Measurements from ENCODE around the gene GXYLT2. TPM values are rescaled to one million over a fixed set of nuclear protein-coding genes. Genes with fewer than 3 reads are reported as not detected.

Gene GXYLT2
- total RNA-seq (10 to 100 TPM in 1 of 4 donors, 1 to 10 TPM in 3; 3.1 to 17.4 (median 7.3) TPM), polyA plus RNA-seq (10 to 100 TPM in 1 of 3 donors, 1 to 10 TPM in 2; 1.4 to 12.0 (median 1.6) TPM)

GRCh38 chr3:72887705-72888545, at the start of gene GXYLT2:
TSS of gene GXYLT2 (plus strand) at chr3:72888046. CDS start at chr3:72888234, 188 bp downstream.
- Histone ChIP-seq H3K36me3 (no peaks in the 10 kb centered on the region), H3K27ac (peak within 1 kb of the TSS; percentile 63 to 70 (median 68)), H3K4me3 (peak within 1 kb of the TSS; percentile 37 to 55 (median 50)), H3K4me1 (peaks cover 0 to 24% (median 17%) of the 10 kb centered on the region in 4 donors), H3K9me3 (peaks cover 0 to 4% (median 0%) of the 10 kb centered on the region in 4 donors), H3K27me3 (no peaks in the 10 kb centered on the region)
- whole genome bisulfite sequencing, 2 donors = 0 to 1% methylated on average over 96 of the region's 96 CpGs
- TF ChIP-seq EP300 (IDR thresholded peaks at IDR 0.05) (no peak), POLR2A (IDR thresholded peaks at IDR 0.05) (no peak), POLR2AphosphoS5 (IDR thresholded peaks at IDR 0.05) (no peak)
- intact Hi-C loops (cut with DNase I) = loop anchor here (5.0 kb wide), 2 partner anchors 49 to 109 kb away; partner anchors contain the start of gene PPP4R2
- DNase-seq = peak; percentile 83

- intact Hi-C loops (cut with DNase I) = no loop called here
- H3K36me3 ChIP-seq = peaks cover 0 to 33% (median 7%) of the 10 kb centered on the region in 4 donors
- no peak overlapping the region for H3K4me3 ChIP-seq
- no peaks in the 10 kb centered on the region for H3K27me3 ChIP-seq
- peaks cover 0 to 20% (median 13%) of the 10 kb centered on the region in 4 donors for H3K4me1 ChIP-seq
- H3K9me3 ChIP-seq = no peaks in the 10 kb centered on the region
- no peak for TF ChIP-seq CTCF (IDR thresholded peaks at IDR 0.05)
- no peak for TF ChIP-seq EP300 (IDR thresholded peaks at IDR 0.05)
- no peak for TF ChIP-seq POLR2A (IDR thresholded peaks at IDR 0.05)
- no peak for TF ChIP-seq POLR2AphosphoS5 (IDR thresholded peaks at IDR 0.05)
- no peak for DNase-seq
- WGBS, 2 donors = 89 to 93% methylated on average over 3 of the region's 3 CpGs
- H3K27ac ChIP-seq = no peak overlapping the region
Observed at GRCh38 chr3:72839057-72839456, 48.8 kb upstream of the GXYLT2 start.

- Histone ChIP-seq H3K27me3 (no peaks in the 10 kb centered on the region), H3K27ac (no peak overlapping the region), H3K4me3 (no peak overlapping the region), H3K36me3 (peaks cover 0 to 27% (median 3%) of the 10 kb centered on the region in 4 donors), H3K4me1 (peaks cover 0 to 23% (median 18%) of the 10 kb centered on the region in 4 donors), H3K9me3 (no peaks in the 10 kb centered on the region)
- intact Hi-C loops (cut with DNase I) = no loop called here
- TF ChIP-seq CTCF (IDR thresholded peaks at IDR 0.05) = no peak
- TF ChIP-seq POLR2AphosphoS5 (IDR thresholded peaks at IDR 0.05) = no peak
- TF ChIP-seq POLR2A (IDR thresholded peaks at IDR 0.05) = no peak
- TF ChIP-seq EP300 (IDR thresholded peaks at IDR 0.05) = no peak
- 91 to 96% methylated on average over 1 of the region's 1 CpG for WGBS, 2 donors
- no peak for DNase-seq
Observed at GRCh38 chr3:72844436-72844993, 43.3 kb upstream of the GXYLT2 start.

- intact Hi-C loops (cut with DNase I) = loop anchor here (5.0 kb wide), 3 partner anchors 46 to 211 kb away; partner anchors contain the start of gene PPP4R2
- no peak for TF ChIP-seq CTCF (IDR thresholded peaks at IDR 0.05)
- TF ChIP-seq EP300 (IDR thresholded peaks at IDR 0.05) = no peak
- TF ChIP-seq POLR2A (IDR thresholded peaks at IDR 0.05) = no peak
- TF ChIP-seq POLR2AphosphoS5 (IDR thresholded peaks at IDR 0.05) = no peak
- Histone ChIP-seq H3K9me3 (no peaks in the 10 kb centered on the region), H3K27me3 (no peaks in the 10 kb centered on the region), H3K4me3 (no peak overlapping the region), H3K27ac (no peak overlapping the region), H3K36me3 (peaks cover 0 to 10% (median 0%) of the 10 kb centered on the region in 4 donors), H3K4me1 (peaks cover 0 to 23% (median 18%) of the 10 kb centered on the region in 4 donors)
- 91 to 92% methylated on average over 10 of the region's 10 CpGs for WGBS, 2 donors
- no peak for DNase-seq
Observed at GRCh38 chr3:72846166-72846565, 41.7 kb upstream of the GXYLT2 start.

GRCh38 chr3:72847282-72847681, 40.6 kb upstream of the GXYLT2 start:
- 6 to 13% methylated on average over 6 of the region's 6 CpGs for WGBS, 2 donors
- no peaks in the 10 kb centered on the region for H3K9me3 ChIP-seq
- peak overlapping the region; percentile 81 to 87 (median 82) for H3K27ac ChIP-seq
- H3K36me3 ChIP-seq = no peaks in the 10 kb centered on the region
- H3K4me3 ChIP-seq = peak overlapping the region; percentile 67 to 81 (median 74)
- TF ChIP-seq EP300 (IDR thresholded peaks at IDR 0.05) (no peak), POLR2AphosphoS5 (IDR thresholded peaks at IDR 0.05) (no peak), POLR2A (IDR thresholded peaks at IDR 0.05) (no peak), CTCF (IDR thresholded peaks at IDR 0.05) (no peak)
- peaks cover 0 to 23% (median 18%) of the 10 kb centered on the region in 4 donors for H3K4me1 ChIP-seq
- intact Hi-C loops (cut with DNase I) = loop anchor here (5.0 kb wide), 3 partner anchors 45 to 210 kb away; partner anchors contain the start of gene PPP4R2
- no peaks in the 10 kb centered on the region for H3K27me3 ChIP-seq
- DNase-seq = no peak

Measured in sigmoid colon (tissue), 7 donors.